GM19452 (cell line): ENCODE data around the gene MTX3.

ENCODE experiments used
- ATAC-seq: cut with Tn5 transposase; IDR thresholded peaks from one replicate; pipeline ENCODE4 v1.9.1; 2021; ENCODE audit not compliant: unreplicated experiment

The MTX3 gene

GRCh38 chr5:79983618-79984017 lies 7.4 kb downstream of the MTX3 start:
- ATAC-seq = no peak

- ATAC-seq = no peak
Measured at GRCh38 chr5:79982136-79982535, 8.9 kb downstream of the MTX3 start.

GRCh38 chr5:79976759-79977515 lies 14.1 kb downstream of the MTX3 start:
- no peak for ATAC-seq

GRCh38 chr5:79975422-79975821 lies 15.6 kb downstream of the MTX3 start:
- no peak for ATAC-seq

GRCh38 chr5:79974886-79975285 lies 16.2 kb downstream of the MTX3 start:
- ATAC-seq = no peak

- ATAC-seq = no peak
Measured at GRCh38 chr5:79973996-79974395, 17.1 kb downstream of the MTX3 start.

GRCh38 chr5:79973511-79973910 lies 17.6 kb downstream of the MTX3 start:
- ATAC-seq = no peak

- ATAC-seq = no peak
Measured at GRCh38 chr5:79971156-79971555, 19.9 kb downstream of the MTX3 start.

GRCh38 chr5:79966448-79966847 lies 24.6 kb downstream of the MTX3 start:
- no peak for ATAC-seq

- no peak for ATAC-seq
Measured at GRCh38 chr5:79964136-79964535, 26.9 kb downstream of the MTX3 start.

- no peak for ATAC-seq
Measured at GRCh38 chr5:79963261-79964061, 27.6 kb downstream of the MTX3 start.

- ATAC-seq = no peak
Measured at GRCh38 chr5:79962575-79963222, 28.4 kb downstream of the MTX3 start.

- ATAC-seq = no peak
Measured at GRCh38 chr5:79961716-79962574, 29.1 kb downstream of the MTX3 start.

- ATAC-seq = no peak
Measured at GRCh38 chr5:79959407-79959806, 31.7 kb downstream of the MTX3 start.

- ATAC-seq = no peak
Measured at GRCh38 chr5:79955941-79956670, 35.0 kb downstream of the MTX3 start.

GRCh38 chr5:79955356-79955895 lies 35.6 kb downstream of the MTX3 start:
- ATAC-seq = no peak

GRCh38 chr5:79954620-79955019 lies 36.4 kb downstream of the MTX3 start:
- ATAC-seq = no peak

- no peak for ATAC-seq
Measured at GRCh38 chr5:79947567-79947966, 43.5 kb downstream of the MTX3 start.

- no peak for ATAC-seq
Measured at GRCh38 chr5:79938468-79938867, 52.6 kb downstream of the MTX3 start.

- ATAC-seq = no peak
Measured at GRCh38 chr5:79936646-79937216, 54.3 kb downstream of the MTX3 start.
